Measurements from ENCODE around the gene INSR.
A peak's percentile ranks its signal among the peaks of the same experiment; 100 is the strongest.

Gene INSR

DNA sequence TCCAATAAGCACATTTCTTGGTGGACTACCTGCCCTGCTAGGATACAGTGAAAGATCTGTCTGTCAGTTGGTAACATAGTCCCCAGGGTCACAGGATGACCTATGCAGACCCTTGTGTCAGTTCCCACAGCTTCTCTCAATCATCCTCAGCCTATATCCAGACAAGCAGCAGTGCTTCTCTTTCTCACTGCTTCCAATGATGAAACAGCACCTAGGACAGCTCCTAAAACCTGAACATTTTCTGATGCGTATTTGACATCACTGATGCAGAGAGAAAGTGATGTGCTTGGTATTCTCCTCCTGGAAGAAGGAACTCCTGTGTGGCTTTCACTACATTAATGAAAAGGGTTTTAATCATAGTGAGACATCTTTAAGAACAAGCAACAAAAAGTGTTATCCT, 181.0 kb downstream of the INSR start:
- TF ChIP-seq, protein P1, sequence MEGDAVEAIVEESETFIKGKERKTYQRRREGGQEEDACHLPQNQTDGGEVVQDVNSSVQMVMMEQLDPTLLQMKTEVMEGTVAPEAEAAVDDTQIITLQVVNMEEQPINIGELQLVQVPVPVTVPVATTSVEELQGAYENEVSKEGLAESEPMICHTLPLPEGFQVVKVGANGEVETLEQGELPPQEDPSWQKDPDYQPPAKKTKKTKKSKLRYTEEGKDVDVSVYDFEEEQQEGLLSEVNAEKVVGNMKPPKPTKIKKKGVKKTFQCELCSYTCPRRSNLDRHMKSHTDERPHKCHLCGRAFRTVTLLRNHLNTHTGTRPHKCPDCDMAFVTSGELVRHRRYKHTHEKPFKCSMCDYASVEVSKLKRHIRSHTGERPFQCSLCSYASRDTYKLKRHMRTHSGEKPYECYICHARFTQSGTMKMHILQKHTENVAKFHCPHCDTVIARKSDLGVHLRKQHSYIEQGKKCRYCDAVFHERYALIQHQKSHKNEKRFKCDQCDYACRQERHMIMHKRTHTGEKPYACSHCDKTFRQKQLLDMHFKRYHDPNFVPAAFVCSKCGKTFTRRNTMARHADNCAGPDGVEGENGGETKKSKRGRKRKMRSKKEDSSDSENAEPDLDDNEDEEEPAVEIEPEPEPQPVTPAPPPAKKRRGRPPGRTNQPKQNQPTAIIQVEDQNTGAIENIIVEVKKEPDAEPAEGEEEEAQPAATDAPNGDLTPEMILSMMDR (conservative IDR thresholded peaks at IDR 0.05; ENCODE audit: low read length) = no peak
- no peak overlapping the region for H3K4me3 ChIP-seq (ENCODE audit: low read length)
- no peak for DNase-seq (ENCODE audit: low read depth)

DNA sequence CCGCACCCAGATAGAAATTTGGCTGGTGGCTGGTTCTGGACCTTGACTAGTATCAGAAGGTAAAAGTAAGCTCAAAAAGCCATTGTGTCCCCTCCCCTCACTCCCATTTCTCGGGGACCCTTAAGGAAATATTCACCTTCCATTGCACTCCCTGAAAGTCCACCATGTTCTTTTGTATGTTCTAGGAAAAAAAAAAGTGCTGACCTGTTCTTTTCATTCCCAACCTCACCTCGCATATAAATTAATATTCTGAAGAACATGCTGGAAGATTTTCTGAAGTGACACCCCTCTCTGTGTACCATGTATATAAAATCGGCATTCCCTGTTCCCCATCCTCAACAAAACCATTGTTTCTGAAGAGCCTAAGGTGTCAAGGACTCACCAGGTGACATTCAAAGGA, 181.5 kb downstream of the INSR start:
- TF ChIP-seq, protein P1 (conservative IDR thresholded peaks at IDR 0.05; ENCODE audit: low read length) = no peak
- H3K4me3 ChIP-seq (ENCODE audit: low read length) = no peak overlapping the region
- DNase-seq (ENCODE audit: low read depth) = no peak

DNA sequence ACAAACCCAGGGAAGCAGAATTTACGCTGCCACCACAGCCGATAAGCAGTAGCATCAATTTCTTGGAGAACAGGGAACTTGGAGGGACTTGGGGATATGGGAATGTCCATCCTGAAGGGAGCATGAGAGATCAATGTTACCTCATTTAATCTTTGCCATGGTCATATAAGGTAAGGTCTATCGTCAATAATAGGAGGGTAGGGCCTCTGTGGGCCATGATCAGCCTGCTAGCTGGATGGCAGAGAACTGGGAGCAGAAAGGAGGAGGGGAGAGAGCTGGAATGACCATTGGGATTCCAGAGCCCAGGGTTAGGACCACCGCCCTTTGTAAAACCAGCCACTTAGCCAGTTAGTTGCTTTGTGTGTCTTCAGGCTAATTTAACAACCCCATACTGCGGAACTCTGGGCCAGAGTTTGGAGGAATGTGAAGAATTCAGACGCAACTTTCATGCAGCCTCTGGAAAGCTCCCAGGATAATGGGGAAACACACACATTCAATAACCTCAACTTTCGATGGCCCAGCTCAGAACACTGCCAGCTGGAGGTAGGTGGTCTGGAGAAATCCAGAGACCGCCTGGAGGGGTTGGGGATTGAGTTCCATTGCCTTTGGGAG, 184.4 kb downstream of the INSR start:
- peak; percentile 62 for DNase-seq (ENCODE audit: low read depth)
- no peak overlapping the region for H3K4me3 ChIP-seq (ENCODE audit: low read length)
- TF ChIP-seq, protein P1 (conservative IDR thresholded peaks at IDR 0.05; ENCODE audit: low read length) = no peak

DNA sequence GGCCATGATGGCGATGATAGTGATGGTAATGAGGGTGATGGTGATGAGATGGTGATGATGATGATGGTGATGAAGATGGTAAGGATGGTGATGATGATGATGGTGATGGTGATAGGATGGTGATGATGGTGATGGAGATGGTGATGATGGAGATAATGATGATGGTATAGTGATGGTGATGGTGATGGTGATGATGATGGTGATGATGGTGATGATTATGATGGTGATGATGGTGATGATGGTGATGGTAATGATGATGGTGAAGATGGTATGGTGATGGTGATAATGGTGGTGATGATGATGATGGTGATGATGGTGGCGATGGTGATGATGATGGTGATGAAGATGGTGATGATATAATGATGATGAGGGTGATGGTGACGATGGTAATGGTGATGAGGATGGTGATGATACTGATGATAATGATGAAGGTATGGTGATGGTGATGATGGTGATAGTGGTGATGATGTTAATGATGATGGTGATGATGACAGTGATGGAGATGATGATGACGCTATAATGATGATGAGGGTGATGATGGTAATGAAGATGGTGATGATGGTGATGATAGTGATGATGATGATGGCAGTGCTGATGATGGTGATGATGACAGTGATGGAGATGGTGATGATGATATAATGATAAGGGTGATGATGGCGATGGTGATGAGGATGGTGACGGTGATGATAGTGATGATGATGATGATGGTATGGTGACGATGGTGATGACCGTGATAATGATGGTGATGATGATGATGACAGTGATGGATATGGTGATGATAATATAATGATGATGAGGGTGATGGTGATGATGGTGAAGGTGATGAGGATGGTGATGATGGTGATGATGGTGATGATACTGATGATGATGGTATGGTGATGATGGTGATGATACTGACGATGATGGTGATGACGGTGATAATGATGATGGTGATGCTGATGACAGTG, 187.2 kb downstream of the INSR start:
- no peak overlapping the region for H3K4me3 ChIP-seq (ENCODE audit: low read length)
- no peak for DNase-seq (ENCODE audit: low read depth)
- TF ChIP-seq, protein P1 (conservative IDR thresholded peaks at IDR 0.05; ENCODE audit: low read length) = no peak

DNA sequence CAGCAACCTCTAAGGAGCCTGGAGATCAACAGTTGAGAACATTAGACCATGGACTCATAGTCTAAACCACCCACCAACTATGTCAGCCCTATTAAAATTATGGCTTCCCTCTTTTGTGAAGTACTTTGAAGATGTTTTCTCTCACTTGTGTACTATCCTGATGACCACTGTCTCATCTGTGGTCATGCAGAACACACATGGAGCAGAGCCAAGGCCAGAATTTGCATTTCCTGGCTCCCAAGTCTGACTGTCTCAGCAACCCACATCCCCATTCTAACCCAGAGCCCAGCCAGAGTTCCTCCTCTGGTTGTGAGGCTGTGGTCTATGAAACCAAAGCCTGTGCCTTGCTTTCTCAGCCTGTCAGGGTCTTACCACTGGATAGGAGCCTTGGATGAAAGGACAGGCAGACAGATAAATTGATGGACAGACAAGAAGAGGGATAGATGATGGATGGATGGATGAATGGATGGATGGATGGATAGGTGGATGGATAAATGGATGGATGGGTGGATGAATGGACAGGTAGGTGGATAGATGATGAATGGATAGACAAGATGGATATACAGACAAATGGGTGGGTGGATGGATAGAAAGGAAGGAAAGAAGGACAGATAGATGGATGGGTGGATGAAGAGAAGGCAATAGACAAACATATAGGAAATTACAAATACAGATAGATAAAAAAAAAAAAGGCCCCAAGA, 189.3 kb downstream of the INSR start:
- no peak overlapping the region for H3K4me3 ChIP-seq (ENCODE audit: low read length)
- TF ChIP-seq, protein P1 (conservative IDR thresholded peaks at IDR 0.05; ENCODE audit: low read length) = no peak
- DNase-seq (ENCODE audit: low read depth) = no peak

DNA sequence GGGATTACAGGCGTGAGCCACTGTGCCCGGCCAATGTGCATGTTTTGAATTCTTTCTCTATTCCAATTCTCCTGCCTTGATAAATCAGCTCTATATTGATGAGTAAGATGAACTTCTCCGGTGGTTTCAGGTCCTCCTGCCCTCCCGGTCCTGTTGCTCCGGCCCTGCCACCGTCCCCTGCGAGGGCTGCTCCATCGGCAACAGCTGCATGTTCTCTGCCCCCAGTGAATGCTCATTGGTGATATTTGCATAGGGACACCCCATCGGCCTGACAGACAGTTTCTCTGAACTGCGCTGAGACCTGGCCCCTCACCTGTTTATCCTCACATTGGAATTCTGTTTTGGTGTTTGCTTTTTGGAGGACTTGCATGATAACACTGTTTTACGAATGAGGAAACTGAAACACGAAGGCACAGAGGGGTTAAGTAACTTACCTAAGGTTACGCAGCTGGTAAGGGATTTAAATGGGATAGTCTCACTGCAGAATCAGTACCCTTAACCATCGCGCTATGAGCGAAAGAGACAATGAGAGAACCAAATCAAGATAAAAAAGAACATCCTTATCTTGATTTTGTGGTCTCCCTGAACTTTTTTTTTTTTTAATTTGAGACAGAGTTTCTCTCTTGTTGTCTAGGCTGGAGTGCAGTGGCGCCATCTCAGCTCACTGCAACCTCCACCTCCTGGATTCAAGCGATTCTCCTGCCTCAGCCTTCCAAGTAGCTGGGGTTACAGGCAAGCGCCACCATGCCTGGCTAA, 192.5 kb downstream of the INSR start:
- H3K4me3 ChIP-seq (ENCODE audit: low read length) = no peak overlapping the region
- TF ChIP-seq, protein P1 (conservative IDR thresholded peaks at IDR 0.05; ENCODE audit: low read length) = no peak
- no peak for DNase-seq (ENCODE audit: low read depth)

Measured in AG10803 (cell line).